ENCODE data around the gene ANKZF1.

ANKZF1 gene

GRCh38 chr2:219214141-219214540, 15.5 kb upstream of the ANKZF1 start:
- no peak overlapping the region for H3K4me3 ChIP-seq (ENCODE audit: low read depth, low read length)
- in situ Hi-C loops (cut with HindIII; ENCODE audit: low sequenced_read_pairs) = no loop called here
- TF ChIP-seq, protein P1, sequence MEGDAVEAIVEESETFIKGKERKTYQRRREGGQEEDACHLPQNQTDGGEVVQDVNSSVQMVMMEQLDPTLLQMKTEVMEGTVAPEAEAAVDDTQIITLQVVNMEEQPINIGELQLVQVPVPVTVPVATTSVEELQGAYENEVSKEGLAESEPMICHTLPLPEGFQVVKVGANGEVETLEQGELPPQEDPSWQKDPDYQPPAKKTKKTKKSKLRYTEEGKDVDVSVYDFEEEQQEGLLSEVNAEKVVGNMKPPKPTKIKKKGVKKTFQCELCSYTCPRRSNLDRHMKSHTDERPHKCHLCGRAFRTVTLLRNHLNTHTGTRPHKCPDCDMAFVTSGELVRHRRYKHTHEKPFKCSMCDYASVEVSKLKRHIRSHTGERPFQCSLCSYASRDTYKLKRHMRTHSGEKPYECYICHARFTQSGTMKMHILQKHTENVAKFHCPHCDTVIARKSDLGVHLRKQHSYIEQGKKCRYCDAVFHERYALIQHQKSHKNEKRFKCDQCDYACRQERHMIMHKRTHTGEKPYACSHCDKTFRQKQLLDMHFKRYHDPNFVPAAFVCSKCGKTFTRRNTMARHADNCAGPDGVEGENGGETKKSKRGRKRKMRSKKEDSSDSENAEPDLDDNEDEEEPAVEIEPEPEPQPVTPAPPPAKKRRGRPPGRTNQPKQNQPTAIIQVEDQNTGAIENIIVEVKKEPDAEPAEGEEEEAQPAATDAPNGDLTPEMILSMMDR (IDR thresholded peaks at IDR 0.05; ENCODE audit: low read depth, low read length) = no peak
- no peak for DNase-seq (ENCODE audit: low read depth, low spot score)

DNA sequence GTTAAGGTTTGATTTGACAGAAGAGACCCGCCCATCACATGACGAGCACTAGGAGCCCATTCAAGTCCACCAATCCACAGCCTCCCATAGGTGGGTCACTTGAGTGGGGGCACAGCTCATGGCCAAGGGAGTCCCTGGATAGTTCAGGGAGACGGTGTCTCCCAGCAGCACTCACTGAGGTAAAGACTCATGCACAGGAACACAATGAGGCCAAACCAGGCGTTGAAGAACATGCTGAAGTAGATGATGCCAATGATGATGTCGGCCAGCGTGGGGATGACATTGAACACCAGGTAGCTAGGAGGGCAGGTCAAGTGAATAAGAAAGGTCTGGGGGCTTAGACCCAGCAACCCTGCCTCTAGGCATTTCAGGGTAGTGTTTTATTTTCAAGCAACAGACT, 14.8 kb upstream of the ANKZF1 start:
- no peak overlapping the region for H3K4me3 ChIP-seq (ENCODE audit: low read depth, low read length)
- TF ChIP-seq, protein P1 (IDR thresholded peaks at IDR 0.05; ENCODE audit: low read depth, low read length) = no peak
- in situ Hi-C loops (cut with HindIII; ENCODE audit: low sequenced_read_pairs) = no loop called here
- no peak for DNase-seq (ENCODE audit: low read depth, low spot score)

DNA sequence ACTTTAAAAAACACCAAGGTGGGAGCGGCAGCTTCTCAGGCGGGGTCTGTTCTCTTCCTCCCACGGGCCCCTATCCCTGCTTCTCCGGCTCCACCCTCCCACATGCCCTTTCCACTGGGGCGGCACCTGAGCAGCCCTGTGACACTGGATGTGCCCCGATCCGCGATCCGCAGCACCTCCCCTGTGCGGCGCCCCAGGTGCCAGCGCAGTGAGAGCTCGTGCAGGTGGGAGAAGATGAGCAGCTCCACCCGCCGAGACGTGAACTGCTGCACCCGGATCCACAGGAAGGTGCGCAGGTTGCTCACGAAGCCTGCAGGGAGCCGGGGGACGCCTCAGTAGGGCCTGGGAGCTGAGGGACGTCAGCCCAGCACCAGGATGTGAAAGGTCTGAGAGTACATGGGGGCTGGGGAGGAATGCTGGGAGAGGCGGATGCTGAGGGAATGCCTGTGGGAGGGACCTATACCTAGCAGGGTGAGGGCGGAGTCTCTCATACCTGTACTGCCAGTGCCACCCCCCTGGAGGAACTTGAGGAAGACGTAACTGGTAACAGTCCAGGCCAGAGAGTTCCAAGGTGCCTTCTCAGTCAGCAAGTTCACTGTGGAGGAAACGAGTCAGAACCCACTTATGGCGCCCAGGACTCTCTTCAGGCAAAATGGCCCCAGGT, 13.6 kb upstream of the ANKZF1 start:
- TF ChIP-seq, protein P1 (IDR thresholded peaks at IDR 0.05; ENCODE audit: low read depth, low read length) = no peak
- in situ Hi-C loops (cut with HindIII; ENCODE audit: low sequenced_read_pairs) = no loop called here

DNA sequence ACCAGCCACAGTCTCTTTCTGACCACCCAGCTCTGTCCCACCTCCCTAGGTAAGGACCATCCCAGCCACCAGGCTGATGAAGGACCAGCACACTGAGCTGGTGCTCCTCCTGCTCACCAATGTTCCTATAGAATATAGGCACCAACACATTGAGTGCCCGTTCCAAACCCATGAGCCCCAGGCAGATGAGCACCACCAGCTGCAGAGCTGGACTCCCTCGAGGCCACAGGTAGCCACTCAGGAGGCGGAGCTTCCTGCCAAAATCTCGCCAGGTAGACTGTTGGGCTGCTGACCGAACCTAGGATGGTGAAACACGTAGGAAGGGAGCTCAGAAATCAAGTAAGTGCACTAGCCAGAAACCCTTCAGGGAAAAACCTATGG, 13.1 kb upstream of the ANKZF1 start:
- DNase-seq (ENCODE audit: low read depth, low spot score) = no peak

More for the DNA sequence above, 13.6 kb upstream of the ANKZF1 start:
- no peak for DNase-seq (ENCODE audit: low read depth, low spot score)
- H3K4me3 ChIP-seq (ENCODE audit: low read depth, low read length) = no peak overlapping the region

GRCh38 chr2:219218217-219218731, 11.3 kb upstream of the ANKZF1 start:
- in situ Hi-C loops (cut with HindIII; ENCODE audit: low sequenced_read_pairs) = no loop called here
- H3K4me3 ChIP-seq (ENCODE audit: low read depth, low read length) = peak overlapping the region; percentile 48
- TF ChIP-seq, protein P1 (IDR thresholded peaks at IDR 0.05; ENCODE audit: low read depth, low read length) = no peak
- DNase-seq (ENCODE audit: low read depth, low spot score) = peak; percentile 80

More for the DNA sequence above, 13.1 kb upstream of the ANKZF1 start:
- in situ Hi-C loops (cut with HindIII; ENCODE audit: low sequenced_read_pairs) = no loop called here
- H3K4me3 ChIP-seq (ENCODE audit: low read depth, low read length) = no peak overlapping the region
- TF ChIP-seq, protein P1 (IDR thresholded peaks at IDR 0.05; ENCODE audit: low read depth, low read length) = no peak

DNA sequence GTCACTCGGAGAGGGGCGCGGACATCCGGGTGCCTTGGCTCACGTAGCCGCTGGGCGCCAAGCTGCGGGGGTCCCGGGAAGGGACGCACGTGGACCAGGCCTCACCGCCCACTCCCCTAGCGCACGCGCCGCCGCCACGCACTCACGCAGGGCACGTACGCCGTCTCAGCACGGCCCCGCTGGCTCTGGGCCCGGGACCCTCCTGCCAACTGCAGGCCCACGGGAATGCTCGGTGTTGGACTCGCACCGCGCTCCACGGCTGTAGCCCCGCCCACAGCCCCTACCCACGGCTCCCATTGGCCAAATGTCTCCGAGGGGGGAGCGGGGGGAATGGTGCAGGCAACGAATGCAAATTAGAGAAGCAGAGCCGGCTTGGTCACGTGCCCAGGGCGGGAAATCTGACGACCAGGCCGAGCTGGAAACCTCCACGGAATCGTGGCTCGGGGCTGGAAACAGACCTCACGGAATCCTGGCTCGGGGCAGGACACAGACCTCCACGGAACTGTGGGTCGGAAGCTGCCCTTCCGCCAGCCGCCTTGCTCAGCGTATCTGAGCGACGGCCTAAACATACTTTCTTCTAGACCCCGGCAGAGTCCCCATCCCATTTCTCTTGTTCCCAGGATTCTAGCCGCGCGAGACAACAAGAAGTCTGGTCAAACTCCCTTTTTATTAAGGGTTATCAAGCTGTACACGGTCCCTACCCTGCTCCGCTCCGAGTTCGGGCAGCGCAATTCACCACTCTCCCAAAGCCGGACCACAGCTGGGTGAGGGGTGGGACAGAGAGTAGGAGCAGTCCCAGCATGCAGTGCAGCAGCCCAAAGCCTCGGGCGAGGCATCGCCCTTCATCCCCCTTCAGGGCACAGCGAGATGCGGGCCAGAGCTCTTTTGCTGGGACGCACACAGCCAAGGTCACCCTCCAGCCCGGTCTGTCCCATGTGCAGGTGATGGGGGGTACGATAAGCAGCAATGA, 10.6 kb upstream of the ANKZF1 start, which contains the start of gene ABCB6:
TSS of gene ABCB6 (minus strand) at position 227 of the 970 bp plus-strand sequence. CDS start 285 bp downstream, outside the sequence.
- peak within 1 kb of the TSS; percentile 48 for H3K4me3 ChIP-seq (ENCODE audit: low read depth, low read length)
- in situ Hi-C loops (cut with HindIII; ENCODE audit: low sequenced_read_pairs) = no loop called here
- DNase-seq (ENCODE audit: low read depth, low spot score) = peak; percentile 94
- TF ChIP-seq, protein P1 (IDR thresholded peaks at IDR 0.05; ENCODE audit: low read depth, low read length) = no peak

All from astrocyte of the spinal cord (primary cell).